ENCODE data around the gene CCDC9. TPM values are rescaled to one million over a fixed set of nuclear protein-coding genes. Genes with fewer than 3 reads are reported as not detected.
A peak's percentile ranks its signal among the peaks of the same experiment; 100 is the strongest.

The CCDC9 gene
- total and polyA plus RNA-seq, 7 donors: 13.2 to 42.8 (median 18.7) TPM

- WGBS, 2 donors: 62 to 84% methylated on average over 6 of the region's 6 CpGs
- Histone ChIP-seq H3K4me3 (no peak overlapping the region), H3K27me3 (no peaks in the 10 kb centered on the region), H3K9me3 (no peaks in the 10 kb centered on the region), H3K4me1 (peaks cover 0 to 6% (median 0%) of the 10 kb centered on the region in 4 donors), H3K27ac (no peak overlapping the region), H3K36me3 (no peaks in the 10 kb centered on the region)
- TF ChIP-seq EP300 (IDR thresholded peaks at IDR 0.05): no peak
- TF ChIP-seq POLR2A (IDR thresholded peaks at IDR 0.05): no peak
- TF ChIP-seq POLR2AphosphoS5 (IDR thresholded peaks at IDR 0.05): no peak
- TF ChIP-seq CTCF (IDR thresholded peaks at IDR 0.05): no peak
- no peak for DNase-seq
- intact Hi-C loops (cut with DNase I): no loop called here
Observed at GRCh38 chr19:47303966-47304365, 47.6 kb downstream of the CCDC9 start.

- H3K36me3 ChIP-seq: no peaks in the 10 kb centered on the region
- peak; percentile 83 for DNase-seq
- no peaks in the 10 kb centered on the region for H3K9me3 ChIP-seq
- H3K27ac ChIP-seq: no peak overlapping the region
- intact Hi-C loops (cut with DNase I): no loop called here
- H3K4me3 ChIP-seq: no peak overlapping the region
- H3K27me3 ChIP-seq: no peaks in the 10 kb centered on the region
- WGBS, 2 donors: 2 to 6% methylated on average over 14 of the region's 14 CpGs
- peaks cover 0 to 6% (median 0%) of the 10 kb centered on the region in 4 donors for H3K4me1 ChIP-seq
- TF ChIP-seq POLR2A (IDR thresholded peaks at IDR 0.05): no peak
- TF ChIP-seq CTCF (IDR thresholded peaks at IDR 0.05): peak; percentile 76 to 96 (median 84)
- TF ChIP-seq EP300 (IDR thresholded peaks at IDR 0.05): no peak
- TF ChIP-seq POLR2AphosphoS5 (IDR thresholded peaks at IDR 0.05): peak in 1 of 4 donors; percentile 14
Observed at GRCh38 chr19:47305309-47305751, 49.0 kb downstream of the CCDC9 start.

GRCh38 chr19:47306303-47306702, 50.0 kb downstream of the CCDC9 start:
- WGBS, 2 donors: 88 to 90% methylated on average over 3 of the region's 3 CpGs
- Histone ChIP-seq H3K36me3 (no peaks in the 10 kb centered on the region), H3K4me1 (peaks cover 0 to 6% (median 0%) of the 10 kb centered on the region in 4 donors), H3K4me3 (no peak overlapping the region), H3K9me3 (no peaks in the 10 kb centered on the region), H3K27me3 (peaks cover 0 to under 1% (median 0%) of the 10 kb centered on the region in 3 donors), H3K27ac (no peak overlapping the region)
- TF ChIP-seq CTCF (IDR thresholded peaks at IDR 0.05) (no peak), POLR2AphosphoS5 (IDR thresholded peaks at IDR 0.05) (no peak), POLR2A (IDR thresholded peaks at IDR 0.05) (no peak), EP300 (IDR thresholded peaks at IDR 0.05) (no peak)
- intact Hi-C loops (cut with DNase I): no loop called here
- no peak for DNase-seq

GRCh38 chr19:47309038-47309437, 52.7 kb downstream of the CCDC9 start:
- WGBS, 2 donors: 79 to 80% methylated on average over 8 of the region's 8 CpGs
- H3K27ac ChIP-seq: no peak overlapping the region

More at GRCh38 chr19:47309038-47309437, 52.7 kb downstream of the CCDC9 start:
- H3K4me3 ChIP-seq: no peak overlapping the region
- peaks cover 0 to 6% (median 0%) of the 10 kb centered on the region in 4 donors for H3K4me1 ChIP-seq
- no peaks in the 10 kb centered on the region for H3K36me3 ChIP-seq
- no peaks in the 10 kb centered on the region for H3K9me3 ChIP-seq
- intact Hi-C loops (cut with DNase I): no loop called here
- H3K27me3 ChIP-seq: peaks cover 0 to 14% (median 7%) of the 10 kb centered on the region in 3 donors
- TF ChIP-seq EP300 (IDR thresholded peaks at IDR 0.05): no peak
- TF ChIP-seq CTCF (IDR thresholded peaks at IDR 0.05): no peak
- no peak for TF ChIP-seq POLR2A (IDR thresholded peaks at IDR 0.05)
- no peak for TF ChIP-seq POLR2AphosphoS5 (IDR thresholded peaks at IDR 0.05)
- no peak for DNase-seq

All from sigmoid colon (tissue), 7 donors.